GM12872 (cell line): ENCODE data around the gene COBL.

Experiments used
- TF ChIP-seq, protein P1 (sequence below): IDR thresholded peaks from 3 replicates; pipeline ENCODE4 v1.5.1; 2011; ENCODE audit warnings: low read depth, mild to moderate bottlenecking, low read length, moderate library complexity; ENCODE audit not compliant: insufficient read depth

COBL gene

DNA sequence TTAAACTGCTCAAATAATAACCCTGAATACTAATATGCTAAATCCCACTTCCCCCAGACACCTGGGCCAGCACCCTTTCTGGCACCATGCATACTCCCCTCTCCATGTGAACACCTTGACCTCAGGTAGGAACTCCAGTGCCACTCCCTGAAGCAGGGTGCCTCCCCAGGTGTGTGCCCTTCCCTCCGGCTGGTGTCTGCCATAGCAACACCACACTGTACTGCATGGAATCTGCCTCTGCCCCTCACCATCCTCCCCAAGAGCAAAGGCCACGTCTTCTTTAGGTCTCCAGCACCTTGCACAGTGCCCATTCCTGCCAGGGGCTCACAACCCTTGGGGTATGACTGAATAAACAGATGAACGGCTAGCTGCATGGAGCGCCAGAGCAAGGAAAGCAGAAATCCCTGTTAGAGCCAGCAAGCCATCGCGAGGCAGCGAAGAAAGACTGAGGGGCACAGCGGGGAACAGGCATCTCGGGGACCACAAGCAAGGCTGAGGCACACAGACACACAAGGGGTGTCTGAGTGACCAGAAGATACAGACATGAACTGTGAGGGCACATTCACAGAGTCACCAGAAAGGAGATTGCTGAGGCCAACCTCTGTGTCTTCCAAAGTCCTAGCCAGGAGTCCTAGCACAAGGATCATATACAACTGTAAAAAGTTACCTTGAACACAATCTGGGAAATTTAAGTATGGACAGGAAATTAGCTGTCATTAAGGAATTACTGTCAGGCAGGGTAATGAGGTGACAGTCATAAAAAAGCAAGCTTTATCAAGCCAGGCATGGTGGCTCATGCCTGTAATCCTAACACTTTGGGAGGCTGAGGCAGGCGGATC is 25.7 kb downstream of the COBL start:
- TF ChIP-seq, protein P1, sequence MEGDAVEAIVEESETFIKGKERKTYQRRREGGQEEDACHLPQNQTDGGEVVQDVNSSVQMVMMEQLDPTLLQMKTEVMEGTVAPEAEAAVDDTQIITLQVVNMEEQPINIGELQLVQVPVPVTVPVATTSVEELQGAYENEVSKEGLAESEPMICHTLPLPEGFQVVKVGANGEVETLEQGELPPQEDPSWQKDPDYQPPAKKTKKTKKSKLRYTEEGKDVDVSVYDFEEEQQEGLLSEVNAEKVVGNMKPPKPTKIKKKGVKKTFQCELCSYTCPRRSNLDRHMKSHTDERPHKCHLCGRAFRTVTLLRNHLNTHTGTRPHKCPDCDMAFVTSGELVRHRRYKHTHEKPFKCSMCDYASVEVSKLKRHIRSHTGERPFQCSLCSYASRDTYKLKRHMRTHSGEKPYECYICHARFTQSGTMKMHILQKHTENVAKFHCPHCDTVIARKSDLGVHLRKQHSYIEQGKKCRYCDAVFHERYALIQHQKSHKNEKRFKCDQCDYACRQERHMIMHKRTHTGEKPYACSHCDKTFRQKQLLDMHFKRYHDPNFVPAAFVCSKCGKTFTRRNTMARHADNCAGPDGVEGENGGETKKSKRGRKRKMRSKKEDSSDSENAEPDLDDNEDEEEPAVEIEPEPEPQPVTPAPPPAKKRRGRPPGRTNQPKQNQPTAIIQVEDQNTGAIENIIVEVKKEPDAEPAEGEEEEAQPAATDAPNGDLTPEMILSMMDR, result no peak

DNA sequence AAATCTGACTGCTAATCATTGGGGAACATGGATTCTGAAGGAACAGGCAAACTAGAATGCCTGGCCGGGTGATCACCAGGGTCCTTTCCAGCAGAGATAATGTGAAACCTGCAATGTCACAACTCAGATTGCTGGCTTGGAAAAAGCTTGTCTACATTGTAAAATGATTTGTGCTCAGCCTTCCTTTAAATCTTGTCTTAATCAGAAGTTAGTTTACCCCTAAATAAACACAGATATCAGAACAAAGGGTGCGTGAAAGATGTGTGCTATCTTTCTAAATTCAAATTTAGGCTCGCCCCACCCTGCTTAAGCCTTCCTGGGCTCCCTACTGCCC is 26.3 kb downstream of the COBL start:
- TF ChIP-seq, protein P1, result no peak

DNA sequence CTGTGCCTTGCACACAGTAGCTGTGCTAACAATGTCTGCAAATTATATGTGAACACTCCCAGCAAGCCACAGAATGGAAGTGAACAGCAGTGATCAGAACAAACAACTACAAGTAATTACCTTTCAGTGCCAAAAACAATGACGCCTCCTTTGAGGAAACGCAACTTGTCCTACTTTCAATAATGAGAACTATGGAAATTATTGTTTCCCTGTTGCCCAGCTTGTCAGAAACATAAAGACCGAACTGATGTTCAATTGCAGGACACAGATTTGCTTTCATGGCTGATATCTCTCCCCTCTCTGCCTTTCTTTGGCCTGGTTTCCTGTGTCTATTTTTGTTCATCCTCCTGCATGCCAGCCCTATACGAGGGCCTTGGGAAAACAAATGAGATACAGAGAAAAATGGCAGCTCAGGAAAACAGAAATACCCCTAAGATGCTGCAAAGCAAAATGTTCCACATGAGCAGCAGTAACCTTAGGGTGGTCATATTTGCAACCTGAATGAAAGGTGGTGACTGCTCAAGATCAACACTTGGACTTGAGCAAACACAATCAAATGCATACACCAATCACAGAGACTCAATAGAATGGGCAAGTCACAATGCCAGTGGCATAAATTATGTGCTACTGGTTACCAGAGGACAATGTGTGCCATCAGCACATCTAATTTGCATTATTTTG is 26.8 kb downstream of the COBL start:
- TF ChIP-seq, protein P1, result no peak

DNA sequence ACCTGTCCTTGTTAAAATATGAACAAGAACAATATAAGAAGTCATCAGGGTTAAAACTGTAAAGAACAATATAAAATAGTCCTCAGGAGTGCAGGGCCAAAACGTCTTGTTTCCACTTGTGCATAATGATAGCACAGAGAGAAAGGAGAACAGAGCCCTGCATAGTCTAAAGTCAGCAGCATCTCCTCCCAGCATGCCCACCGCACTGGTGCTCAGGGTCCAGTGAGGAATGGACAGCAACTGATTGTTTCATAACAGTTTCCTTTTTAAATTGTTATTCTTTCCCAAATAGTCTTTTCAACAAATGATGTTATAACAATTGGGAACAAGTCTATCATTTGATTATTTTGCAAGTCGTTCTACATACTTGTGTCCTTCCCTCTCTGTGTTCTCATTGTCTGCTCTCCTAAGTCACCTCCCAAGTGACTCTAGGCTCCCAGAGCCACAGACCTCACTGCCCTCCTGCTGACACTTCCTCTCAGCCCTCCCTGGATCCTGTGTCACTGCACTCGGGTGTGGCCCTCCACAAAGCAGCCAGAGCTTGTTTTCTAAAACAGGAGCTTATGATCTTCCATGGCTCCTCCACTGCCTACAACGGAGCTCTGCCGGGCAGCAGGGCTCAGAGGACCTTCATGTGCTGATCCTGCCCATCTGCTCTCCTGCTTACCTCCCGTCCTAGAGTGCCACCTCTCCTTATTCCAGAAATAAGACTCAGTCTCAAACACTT is 27.6 kb downstream of the COBL start:
- TF ChIP-seq, protein P1, result no peak

DNA sequence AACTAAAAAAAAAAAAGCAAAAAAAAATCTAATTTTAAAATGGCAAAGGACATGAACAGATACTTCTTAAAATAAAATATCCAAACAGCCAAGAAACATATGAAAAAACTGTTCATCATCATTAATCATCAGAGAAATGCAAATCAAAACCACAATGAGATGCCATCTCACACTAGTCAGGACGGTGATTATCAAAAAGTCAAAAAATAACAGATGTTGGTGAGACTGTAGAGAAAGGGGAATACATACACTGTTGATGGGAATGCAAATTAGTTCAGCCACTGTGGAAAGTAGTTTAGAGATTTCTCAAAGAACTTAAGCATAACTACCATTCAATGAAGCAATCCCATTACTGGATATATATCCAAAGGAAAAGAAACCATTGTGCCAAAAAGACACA is 30.2 kb downstream of the COBL start:
- TF ChIP-seq, protein P1, result no peak

DNA sequence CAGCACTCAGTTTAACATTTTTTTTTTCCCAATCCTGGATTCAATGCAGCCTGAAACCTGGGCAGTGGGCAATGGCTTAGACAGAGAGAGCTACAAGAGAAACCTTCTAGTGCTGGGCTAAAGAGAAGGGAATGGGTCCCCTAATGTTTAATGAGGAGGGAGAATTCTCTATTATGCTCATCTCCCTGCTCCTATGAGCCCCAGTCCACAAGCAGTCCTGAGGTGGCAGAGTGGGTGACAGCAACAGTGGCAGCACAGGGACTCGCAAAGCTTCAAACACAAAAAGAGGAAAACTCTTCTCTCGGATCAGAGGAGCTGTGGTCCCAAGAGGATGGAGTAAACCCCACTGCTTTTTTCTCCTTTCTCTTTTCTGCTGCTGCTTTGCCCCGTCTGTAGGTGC is 36.5 kb downstream of the COBL start:
- TF ChIP-seq, protein P1, result no peak

DNA sequence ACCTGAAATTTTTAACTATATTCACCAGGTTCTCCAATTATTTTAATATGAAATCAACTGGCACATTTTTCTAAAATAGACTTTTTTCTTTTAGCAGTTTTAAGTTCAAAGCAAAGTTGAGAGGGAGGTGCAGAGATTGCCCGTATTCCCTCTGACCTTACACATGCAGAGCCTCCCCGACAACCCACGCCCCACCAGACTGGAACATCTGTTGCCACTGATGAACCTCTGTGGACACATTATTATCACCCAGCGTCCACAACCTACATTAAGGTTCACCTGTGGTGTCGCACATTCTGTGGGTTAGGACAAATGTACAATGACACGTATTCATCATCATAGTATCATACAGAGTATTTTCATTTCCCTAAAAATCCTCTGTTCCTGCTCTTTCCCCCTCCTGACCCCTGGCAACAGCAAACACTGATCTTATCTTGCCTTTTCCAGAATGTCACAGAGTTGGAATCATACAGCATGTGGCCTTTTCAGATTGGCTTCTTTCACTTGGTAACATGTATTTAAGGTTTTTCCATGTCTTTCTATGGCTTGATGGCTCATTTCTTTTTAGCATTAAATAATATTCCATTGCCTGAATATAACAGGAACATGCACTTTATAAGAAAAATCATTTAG is 37.1 kb downstream of the COBL start:
- TF ChIP-seq, protein P1, result no peak
